Mesodermal cell (in vitro differentiated cells): Measurements from ENCODE around the gene REEP6.
"Not testable (repeated sequence)": the region's sequence is repeated elsewhere in the genome, so short reads cannot be mapped to it uniquely, and the experiment has no call there.

ENCODE experiments used
- H3K27ac ChIP-seq: 2 replicates; pipeline ENCODE4 v1.7.0; 2013; ENCODE audit warnings: mild to moderate bottlenecking, low read depth, low read length, moderate library complexity; ENCODE audit not compliant: severe bottlenecking
- H3K36me3 ChIP-seq: 2 replicates; pipeline ENCODE4 v1.7.1; 2013; ENCODE audit warnings: mild to moderate bottlenecking, low read length, moderate library complexity; ENCODE audit not compliant: control insufficient read depth, insufficient read depth
- H3K4me1 ChIP-seq: one replicate; pipeline ENCODE4 v1.7.1; 2013; ENCODE audit warnings: mild to moderate bottlenecking, low read length; ENCODE audit not compliant: insufficient read depth, control insufficient read depth, poor library complexity, severe bottlenecking
- H3K4me3 ChIP-seq: 2 replicates; pipeline ENCODE4 v1.7.0; 2013; ENCODE audit warnings: low read length, control low read depth, mild to moderate bottlenecking; ENCODE audit not compliant: insufficient read depth, poor library complexity, severe bottlenecking; ENCODE audit errors: extremely low read depth
- H3K9me3 ChIP-seq: 2 replicates; pipeline ENCODE4 v1.7.1; 2013; ENCODE audit warnings: mild to moderate bottlenecking, low read length, moderate library complexity; ENCODE audit not compliant: control insufficient read depth
- WGBS, 2 experiments: methylation state at CpG; one replicate each; pipeline ENCODE4 v1.1.5; 2013; ENCODE audit warnings: missing lambda C conversion rate in 2 of 2; ENCODE audit not compliant: insufficient coverage in 2 of 2; 5-methylcytosine and 5-hydroxymethylcytosine counted together

REEP6 gene

GRCh38 chr19:1529430-1529816 lies 38.4 kb downstream of the REEP6 start:
- 79 to 82% methylated on average over 10 to 15 of the region's 16 CpGs for WGBS, 2 experiments
- no peak overlapping the region for H3K27ac ChIP-seq
- H3K9me3 ChIP-seq = no peaks in the 10 kb centered on the region

GRCh38 chr19:1530856-1531255 lies 39.9 kb downstream of the REEP6 start:
- not testable (repeated sequence) for H3K9me3 ChIP-seq, H3K4me3 ChIP-seq, H3K27ac ChIP-seq, H3K4me1 ChIP-seq, H3K36me3 ChIP-seq
- 88 to 96% methylated on average over 7 to 8 of the region's 11 CpGs for WGBS, 2 experiments

More at GRCh38 chr19:1529430-1529816, 38.4 kb downstream of the REEP6 start:
- Histone ChIP-seq H3K4me3 (no peak overlapping the region), H3K4me1 (no peaks in the 10 kb centered on the region), H3K36me3 (no peaks in the 10 kb centered on the region)

- H3K9me3 ChIP-seq = no peaks in the 10 kb centered on the region
- 82 to 90% methylated on average over 11 of the region's 11 CpGs for WGBS, 2 experiments
- no peak overlapping the region for H3K4me3 ChIP-seq
- no peaks in the 10 kb centered on the region for H3K4me1 ChIP-seq
- H3K36me3 ChIP-seq = no peaks in the 10 kb centered on the region
- H3K27ac ChIP-seq = no peak overlapping the region
These were observed 40.6 kb downstream of the REEP6 start for GRCh38 chr19:1531587-1531986.

GRCh38 chr19:1532003-1532402 lies 41.0 kb downstream of the REEP6 start:
- no peak overlapping the region for H3K27ac ChIP-seq
- no peaks in the 10 kb centered on the region for H3K36me3 ChIP-seq
- H3K4me1 ChIP-seq = no peaks in the 10 kb centered on the region
- no peak overlapping the region for H3K4me3 ChIP-seq
- 84 to 100% methylated on average over 4 to 7 of the region's 9 CpGs for WGBS, 2 experiments
- no peaks in the 10 kb centered on the region for H3K9me3 ChIP-seq

GRCh38 chr19:1533510-1534150 lies 42.6 kb downstream of the REEP6 start:
- H3K4me3 ChIP-seq = no peak overlapping the region

GRCh38 chr19:1534972-1535371 lies 44.0 kb downstream of the REEP6 start:
- Histone ChIP-seq H3K36me3 (no peaks in the 10 kb centered on the region), H3K4me3 (no peak overlapping the region), H3K27ac (no peak overlapping the region), H3K4me1 (no peaks in the 10 kb centered on the region), H3K9me3 (no peaks in the 10 kb centered on the region)
- WGBS, 2 experiments = 82% methylated on average over 13 to 14 of the region's 14 CpGs

More at GRCh38 chr19:1533510-1534150, 42.6 kb downstream of the REEP6 start:
- no peak overlapping the region for H3K27ac ChIP-seq
- no peaks in the 10 kb centered on the region for H3K9me3 ChIP-seq
- no peaks in the 10 kb centered on the region for H3K36me3 ChIP-seq
- no peaks in the 10 kb centered on the region for H3K4me1 ChIP-seq
- 91% methylated on average over 17 to 18 of the region's 23 CpGs for WGBS, 2 experiments

DNA sequence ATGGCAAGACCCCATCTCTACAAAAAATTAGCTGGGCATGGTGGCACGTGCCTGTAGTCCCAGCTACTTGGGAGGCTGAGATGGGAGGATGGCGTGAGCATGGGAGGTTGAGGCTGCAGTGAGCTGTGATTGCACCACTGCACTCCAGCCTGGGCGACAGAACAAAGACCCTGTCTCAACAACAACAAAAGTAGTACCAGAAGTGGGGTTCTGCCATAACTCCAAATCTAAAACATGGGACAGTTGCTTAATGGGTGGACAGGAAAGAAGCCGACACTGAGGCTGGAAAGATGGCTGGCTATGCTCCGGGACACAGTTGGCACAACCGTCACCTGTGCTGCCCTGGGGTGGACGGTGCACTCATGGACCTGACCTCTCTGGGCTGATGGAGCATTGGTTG lies 44.7 kb downstream of the REEP6 start:
- 95 to 98% methylated on average over 6 of the region's 7 CpGs for WGBS, 2 experiments
- not testable (repeated sequence) for H3K27ac ChIP-seq, H3K9me3 ChIP-seq, H3K4me1 ChIP-seq, H3K4me3 ChIP-seq, H3K36me3 ChIP-seq

DNA sequence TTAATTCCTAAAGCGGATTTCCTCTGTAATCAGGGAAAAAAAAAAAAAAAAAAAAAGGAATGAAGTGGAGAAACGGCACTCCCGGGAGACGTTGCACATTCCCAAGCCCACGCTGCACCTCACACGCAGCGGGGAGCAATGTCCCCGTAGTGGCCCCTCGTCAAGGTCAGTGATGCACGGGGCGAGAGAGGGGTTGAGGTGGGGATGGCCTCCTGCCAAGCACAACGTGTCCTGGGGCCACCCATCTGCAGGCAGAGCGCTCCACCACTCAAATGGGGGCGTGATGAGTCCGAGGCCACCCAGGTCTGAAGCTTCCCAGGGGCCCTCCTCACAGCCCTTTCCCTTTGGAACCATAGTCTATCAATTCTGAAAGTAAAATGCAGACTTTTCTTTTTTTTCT lies 48.0 kb downstream of the REEP6 start:
- no peak overlapping the region for H3K4me3 ChIP-seq
- H3K4me1 ChIP-seq = no peaks in the 10 kb centered on the region
- H3K27ac ChIP-seq = no peak overlapping the region
- no peaks in the 10 kb centered on the region for H3K9me3 ChIP-seq
- no peaks in the 10 kb centered on the region for H3K36me3 ChIP-seq
- WGBS, 2 experiments = 63 to 69% methylated on average over 11 to 12 of the region's 15 CpGs

GRCh38 chr19:1539749-1540148 lies 48.8 kb downstream of the REEP6 start:
- not testable (repeated sequence) for H3K9me3 ChIP-seq, H3K4me1 ChIP-seq, H3K36me3 ChIP-seq, H3K4me3 ChIP-seq, H3K27ac ChIP-seq
- 90 to 95% methylated on average over 8 of the region's 11 CpGs for WGBS, 2 experiments

GRCh38 chr19:1540365-1540925 lies 49.5 kb downstream of the REEP6 start:
- H3K9me3 ChIP-seq = no peaks in the 10 kb centered on the region
- H3K4me1 ChIP-seq = no peaks in the 10 kb centered on the region
- no peak overlapping the region for H3K27ac ChIP-seq
- no peak overlapping the region for H3K4me3 ChIP-seq
- no peaks in the 10 kb centered on the region for H3K36me3 ChIP-seq
- 52 to 58% methylated on average over 11 to 16 of the region's 17 CpGs for WGBS, 2 experiments
